ENCODE data around the gene OBSL1.

GRCh38 chr2:219615894-219616293 lies 44.6 kb upstream of the OBSL1 start:
- TF ChIP-seq CTCF (IDR thresholded peaks at IDR 0.05; ENCODE audit: low read depth, low read length, poor library complexity, severe bottlenecking), result no peak
- no peak for TF ChIP-seq EZH2phosphoT487 (IDR thresholded peaks at IDR 0.05; ENCODE audit: borderline replicate concordance, low read length)
